Tibial artery (tissue), 4 donors: ENCODE data around the gene FBXO39.
"Not testable (repeated sequence)": the region's sequence is repeated elsewhere in the genome, so short reads cannot be mapped to it uniquely, and the experiment has no call there.

Experiments
- DNase-seq, 2 donors: peaks; one replicate each; pipeline ENCODE4 v3.0.0-alpha.2; 2019
- H3K27ac ChIP-seq, 2 donors: fragments of 200-600 bp; sonication (generic) in 1 of 2; 1 replicate in 1 of 2; 2 replicates in 1 of 2; pipeline ENCODE4 v1.5.1; 2018 to 2019; ENCODE audit warnings: mild to moderate bottlenecking in 1 of 2
- H3K27me3 ChIP-seq, 2 donors: fragments of 200-600 bp; sonication (generic) in 1 of 2; one replicate each; pipeline versions ENCODE4 v1.5.1 to v1.6.0; 2016 to 2019
- H3K36me3 ChIP-seq, 3 donors: fragments of 200-600 bp; sonication (generic) in 2 of 3; one replicate each; pipeline ENCODE4 v1.5.1; 2016 to 2019; ENCODE audit warnings: mild to moderate bottlenecking in 2 of 3
- H3K4me1 ChIP-seq, 4 donors: fragments of 200-600 bp; sonication (generic) in 2 of 4; 1 replicate in 3 of 4; 2 replicates in 1 of 4; pipeline ENCODE4 v1.5.1; 2016 to 2019
- H3K4me3 ChIP-seq, 2 donors: fragments of 200-600 bp; sonication (generic) in 1 of 2; 1 replicate in 1 of 2; 2 replicates in 1 of 2; pipeline ENCODE4 v1.5.1; 2018 to 2019; ENCODE audit warnings: mild to moderate bottlenecking in 2 of 2
- H3K9me3 ChIP-seq, 3 donors: fragments of 200-600 bp; sonication (generic) in 1 of 3; one replicate each; pipeline ENCODE4 v1.5.1; 2016 to 2019
- CTCF ChIP-seq, 2 experiments: fragments of 200-600 bp in 1 of 2; fragments of 450-650 bp in 1 of 2; IDR thresholded peaks; one replicate each; pipeline ENCODE4 v1.5.1; 2017 to 2019; ENCODE audit warnings: antibody characterized with exemption in 2 of 2, mild to moderate bottlenecking in 1 of 2, moderate library complexity in 1 of 2
- intact Hi-C: fragments of 100-400 bp; cut with DNase I; formaldehyde crosslinking; loops from one replicate; pipeline ENCODE4 v1.15.0; 2023; ENCODE audit warnings: low total_unique reads

The FBXO39 gene

GRCh38 chr17:6757747-6758146 is 18.3 kb upstream of the FBXO39 start:
- Histone ChIP-seq H3K4me3 (no peak overlapping the region), H3K36me3 (peaks cover 12 to 36% (median 35%) of the 10 kb centered on the region in 3 donors), H3K27me3 (no peaks in the 10 kb centered on the region), H3K27ac (no peak overlapping the region), H3K4me1 (peaks cover 0 to 44% (median 27%) of the 10 kb centered on the region in 4 donors), H3K9me3 (no peaks in the 10 kb centered on the region)
- intact Hi-C loops: no loop called here
- no peak for DNase-seq
- TF ChIP-seq CTCF (IDR thresholded peaks at IDR 0.05): no peak

- Histone ChIP-seq H3K27ac (no peak overlapping the region), H3K9me3 (peaks cover 0 to 3% (median 0%) of the 10 kb centered on the region in 3 donors), H3K4me1 (peaks cover 0 to 11% (median 7%) of the 10 kb centered on the region in 4 donors), H3K4me3 (no peak overlapping the region), H3K36me3 (peaks cover 25 to 74% (median 73%) of the 10 kb centered on the region in 3 donors), H3K27me3 (no peaks in the 10 kb centered on the region)
- intact Hi-C loops: no loop called here
- no peak for TF ChIP-seq CTCF (IDR thresholded peaks at IDR 0.05)
- DNase-seq: no peak
These were observed 14.2 kb upstream of the FBXO39 start for GRCh38 chr17:6761779-6762178.

GRCh38 chr17:6768447-6768846 is 7.6 kb upstream of the FBXO39 start:
- H3K4me3 ChIP-seq: no peak overlapping the region
- H3K36me3 ChIP-seq: peaks cover 76 to 99% (median 99%) of the 10 kb centered on the region in 3 donors
- intact Hi-C loops: no loop called here
- H3K27ac ChIP-seq: no peak overlapping the region
- H3K27me3 ChIP-seq: no peaks in the 10 kb centered on the region
- no peak for TF ChIP-seq CTCF (IDR thresholded peaks at IDR 0.05)
- no peaks in the 10 kb centered on the region for H3K4me1 ChIP-seq
- peaks cover 0 to 50% (median 12%) of the 10 kb centered on the region in 3 donors for H3K9me3 ChIP-seq
- no peak for DNase-seq

GRCh38 chr17:6772016-6772415 is 4.0 kb upstream of the FBXO39 start:
- Histone ChIP-seq H3K4me3 (no peak overlapping the region), H3K27me3 (peaks cover 0 to 18% of the 10 kb centered on the region in 2 donors), H3K27ac (no peak overlapping the region), H3K4me1 (peaks cover 0 to 5% (median 2%) of the 10 kb centered on the region in 4 donors), H3K9me3 (peaks cover 0 to 71% (median 29%) of the 10 kb centered on the region in 3 donors), H3K36me3 (peaks cover 67 to 72% (median 71%) of the 10 kb centered on the region in 3 donors)
- TF ChIP-seq CTCF (IDR thresholded peaks at IDR 0.05): no peak
- DNase-seq: no peak
- intact Hi-C loops: no loop called here

- H3K4me3 ChIP-seq, H3K4me1 ChIP-seq, DNase-seq, intact Hi-C loops, H3K27ac ChIP-seq: not testable (repeated sequence)
- Histone ChIP-seq H3K9me3 (peaks cover 0 to 52% (median 21%) of the 10 kb centered on the region in 3 donors), H3K27me3 (peaks cover 0 to 20% of the 10 kb centered on the region in 2 donors), H3K36me3 (peaks cover 39 to 43% (median 42%) of the 10 kb centered on the region in 3 donors)
These were observed 1.1 kb upstream of the FBXO39 start for GRCh38 chr17:6774906-6775305.

GRCh38 chr17:6779411-6779810 is 3.4 kb downstream of the FBXO39 start:
- peaks cover 0 to 30% (median 9%) of the 10 kb centered on the region in 3 donors for H3K9me3 ChIP-seq
- H3K4me1 ChIP-seq: peaks cover 0 to 5% (median 2%) of the 10 kb centered on the region in 4 donors
- peaks cover 0 to 33% of the 10 kb centered on the region in 2 donors for H3K27me3 ChIP-seq
- H3K27ac ChIP-seq: no peak overlapping the region
- intact Hi-C loops: no loop called here
- DNase-seq: no peak
- H3K36me3 ChIP-seq: no peaks in the 10 kb centered on the region
- no peak for TF ChIP-seq CTCF (IDR thresholded peaks at IDR 0.05)
- H3K4me3 ChIP-seq: no peak overlapping the region
